NCI-H460 (cell line): Measurements from ENCODE around the gene OMP. TPM values are rescaled to one million over a fixed set of nuclear protein-coding genes. Genes with fewer than 3 reads are reported as not detected.

ENCODE experiments used
- DNase-seq: peaks from one replicate; pipeline ENCODE4 v3.0.0-alpha.2; 2016; ENCODE audit warnings: low read depth; ENCODE audit errors: extremely low read depth
- total RNA-seq: library from RNA; depleted of rRNA; stranded (reverse); fragments of >200 nt; shearing (Covaris generic); gene quantifications from 2 replicates; pipeline ENCODE4 v1.2.3, GENCODE V29; 2014

The OMP gene
- total RNA-seq, 1 experiment from 2014 or later: not detected

GRCh38 chr11:77120571-77120970, 17.9 kb downstream of the OMP start:
- no peak for DNase-seq

- DNase-seq: no peak
Observed at GRCh38 chr11:77121096-77121640, 18.5 kb downstream of the OMP start.

GRCh38 chr11:77121876-77122575, 19.4 kb downstream of the OMP start:
- no peak for DNase-seq

GRCh38 chr11:77122576-77123212, 20.1 kb downstream of the OMP start:
- no peak for DNase-seq

GRCh38 chr11:77123591-77123990, 21.0 kb downstream of the OMP start:
- no peak for DNase-seq

- DNase-seq: no peak
Observed at GRCh38 chr11:77124041-77124440, 21.4 kb downstream of the OMP start.

GRCh38 chr11:77124488-77124887, 21.8 kb downstream of the OMP start:
- DNase-seq: no peak

GRCh38 chr11:77125191-77125590, 22.6 kb downstream of the OMP start:
- DNase-seq: no peak

- DNase-seq: no peak
Observed at GRCh38 chr11:77125695-77126094, 23.1 kb downstream of the OMP start.

- DNase-seq: no peak
Observed at GRCh38 chr11:77126156-77126775, 23.6 kb downstream of the OMP start.

GRCh38 chr11:77126861-77127234, 24.2 kb downstream of the OMP start:
- no peak for DNase-seq

- DNase-seq: peak; percentile 19
Observed at GRCh38 chr11:77127235-77127911, 24.7 kb downstream of the OMP start.

GRCh38 chr11:77127920-77128691, 25.5 kb downstream of the OMP start, which contains the start of gene MYO7A:
MYO7A (plus strand) TSS chr11:77128246; CDS start chr11:77130635, 2,389 bp downstream.
- DNase-seq: no peak

- no peak for DNase-seq
Observed at GRCh38 chr11:77129069-77129841, 26.6 kb downstream of the OMP start.

- DNase-seq: no peak
Observed at GRCh38 chr11:77129842-77130756, 27.5 kb downstream of the OMP start.

GRCh38 chr11:77130763-77131513, 28.3 kb downstream of the OMP start:
- DNase-seq: no peak

GRCh38 chr11:77131560-77131959, 28.9 kb downstream of the OMP start:
- no peak for DNase-seq

- no peak for DNase-seq
Observed at GRCh38 chr11:77135069-77135468, 32.4 kb downstream of the OMP start.
